Upper lobe of left lung (tissue), 6 donors: ENCODE data around the gene SCIMP. TPM values are rescaled to one million over a fixed set of nuclear protein-coding genes. Genes with fewer than 3 reads are reported as not detected.

Experiments used
- ATAC-seq, 2 donors: fragments of 200-7000 bp; cut with Tn5 transposase; one replicate each; pipeline ENCODE4 v1.9.1; 2022; ENCODE audit warnings: mild to moderate bottlenecking in 2 of 2, moderate library complexity in 2 of 2; ENCODE audit not compliant: low FRiP score in 2 of 2
- DNase-seq, 2 donors: peaks; one replicate each; pipeline ENCODE4 v3.0.0-alpha.2; 2019 to 2020
- H3K27ac ChIP-seq, 4 donors: fragments of 200-600 bp; sonication (generic); one replicate each; pipeline ENCODE4 v1.5.1; 2016 to 2019
- H3K27me3 ChIP-seq, 4 donors: fragments of 200-600 bp; sonication (generic); one replicate each; pipeline ENCODE4 v1.5.1; 2017 to 2019
- H3K36me3 ChIP-seq, 4 donors: fragments of 200-600 bp; sonication (generic); one replicate each; pipeline ENCODE4 v1.5.1; 2016 to 2019
- H3K4me1 ChIP-seq, 4 donors: fragments of 200-600 bp; sonication (generic); one replicate each; pipeline ENCODE4 v1.5.1; 2018 to 2019
- H3K4me3 ChIP-seq, 4 donors: fragments of 200-600 bp; sonication (generic); one replicate each; pipeline ENCODE4 v1.5.1; 2017 to 2019; ENCODE audit warnings: mild to moderate bottlenecking in 2 of 4, moderate library complexity in 1 of 4
- H3K9me3 ChIP-seq, 4 donors: fragments of 200-600 bp; sonication (generic); one replicate each; pipeline ENCODE4 v1.5.1; 2018 to 2019
- EP300 ChIP-seq, 4 donors: sonication (generic); formaldehyde crosslinking; IDR thresholded peaks; one replicate each; pipeline ENCODE4 v1.5.1; 2017; ENCODE audit warnings: antibody characterized with exemption in 4 of 4, control low read depth in 2 of 4
- POLR2A ChIP-seq, 4 donors: fragments of 450-650 bp; IDR thresholded peaks; one replicate each; pipeline ENCODE4 v1.5.1; 2016 to 2017; ENCODE audit warnings: antibody characterized with exemption in 4 of 4, mild to moderate bottlenecking in 2 of 4
- POLR2AphosphoS5 ChIP-seq, 2 donors: sonication (generic); formaldehyde crosslinking; IDR thresholded peaks; one replicate each; pipeline ENCODE4 v1.5.1; 2017; ENCODE audit warnings: antibody characterized with exemption in 2 of 2
- WGBS, 2 donors: methylation state at CpG; one replicate each; pipeline ENCODE4 v1.1.5; 2017 to 2018; 5-methylcytosine and 5-hydroxymethylcytosine counted together
- total RNA-seq, 6 donors: library from RNA; depleted of rRNA in 4 of 6; stranded (reverse); fragments of >200 nt in 4 of 6; gene quantifications; one replicate each; pipeline versions ENCODE4 v1.1.0 to v1.2.1, GENCODE V29; 2016 to 2021
- TF ChIP-seq, protein P1 (sequence below), 6 experiments: fragments of 450-650 bp in 4 of 6; fragments of 200-600 bp in 2 of 6; sonication (generic) in 2 of 6; IDR thresholded peaks; one replicate each; pipeline ENCODE4 v1.5.1; 2016 to 2019; ENCODE audit warnings: antibody characterized with exemption in 6 of 6
- donor health status: DM: no; HTN: no; CAD: no; lungs with moderate emphysema.
- donor health status: DM: no; HTN: yes; CAD: no; lungs with severe emphysema.

SCIMP gene
- total RNA-seq, 6 donors from 2014 or later: 6.3 to 30.6 (median 10.7) TPM

- Histone ChIP-seq H3K27me3 (no peaks in the 10 kb centered on the region), H3K36me3 (no peaks in the 10 kb centered on the region), H3K9me3 (no peaks in the 10 kb centered on the region), H3K4me1 (no peaks in the 10 kb centered on the region), H3K4me3 (no peak overlapping the region), H3K27ac (no peak overlapping the region)
- ATAC-seq (no peak), DNase-seq (no peak)
- WGBS, 2 donors: 86 to 88% methylated on average over 6 of the region's 6 CpGs
- TF ChIP-seq, protein P1, sequence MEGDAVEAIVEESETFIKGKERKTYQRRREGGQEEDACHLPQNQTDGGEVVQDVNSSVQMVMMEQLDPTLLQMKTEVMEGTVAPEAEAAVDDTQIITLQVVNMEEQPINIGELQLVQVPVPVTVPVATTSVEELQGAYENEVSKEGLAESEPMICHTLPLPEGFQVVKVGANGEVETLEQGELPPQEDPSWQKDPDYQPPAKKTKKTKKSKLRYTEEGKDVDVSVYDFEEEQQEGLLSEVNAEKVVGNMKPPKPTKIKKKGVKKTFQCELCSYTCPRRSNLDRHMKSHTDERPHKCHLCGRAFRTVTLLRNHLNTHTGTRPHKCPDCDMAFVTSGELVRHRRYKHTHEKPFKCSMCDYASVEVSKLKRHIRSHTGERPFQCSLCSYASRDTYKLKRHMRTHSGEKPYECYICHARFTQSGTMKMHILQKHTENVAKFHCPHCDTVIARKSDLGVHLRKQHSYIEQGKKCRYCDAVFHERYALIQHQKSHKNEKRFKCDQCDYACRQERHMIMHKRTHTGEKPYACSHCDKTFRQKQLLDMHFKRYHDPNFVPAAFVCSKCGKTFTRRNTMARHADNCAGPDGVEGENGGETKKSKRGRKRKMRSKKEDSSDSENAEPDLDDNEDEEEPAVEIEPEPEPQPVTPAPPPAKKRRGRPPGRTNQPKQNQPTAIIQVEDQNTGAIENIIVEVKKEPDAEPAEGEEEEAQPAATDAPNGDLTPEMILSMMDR (IDR thresholded peaks at IDR 0.05): no peak
Measured at GRCh38 chr17:5272322-5272721, 37.7 kb upstream of the SCIMP start.

GRCh38 chr17:5269241-5269960 lies 34.7 kb upstream of the SCIMP start:
- no peak for ATAC-seq
- no peaks in the 10 kb centered on the region for H3K4me1 ChIP-seq
- 81 to 90% methylated on average over 4 of the region's 4 CpGs for WGBS, 2 donors

GRCh38 chr17:5264893-5265292 lies 30.2 kb upstream of the SCIMP start:
- H3K4me1 ChIP-seq: no peaks in the 10 kb centered on the region
- H3K4me3 ChIP-seq: no peak overlapping the region
- no peaks in the 10 kb centered on the region for H3K36me3 ChIP-seq
- no peak for ATAC-seq
- DNase-seq: no peak
- H3K9me3 ChIP-seq: no peaks in the 10 kb centered on the region
- TF ChIP-seq, protein P1 (IDR thresholded peaks at IDR 0.05): no peak
- TF ChIP-seq EP300 (IDR thresholded peaks at IDR 0.05) (no peak), POLR2A (IDR thresholded peaks at IDR 0.05) (no peak), POLR2AphosphoS5 (IDR thresholded peaks at IDR 0.05) (no peak)
- H3K27me3 ChIP-seq: no peaks in the 10 kb centered on the region
- 81 to 85% methylated on average over 3 of the region's 3 CpGs for WGBS, 2 donors
- no peak overlapping the region for H3K27ac ChIP-seq

More at GRCh38 chr17:5269241-5269960, 34.7 kb upstream of the SCIMP start:
- Histone ChIP-seq H3K9me3 (no peaks in the 10 kb centered on the region), H3K36me3 (no peaks in the 10 kb centered on the region), H3K4me3 (no peak overlapping the region), H3K27ac (no peak overlapping the region), H3K27me3 (no peaks in the 10 kb centered on the region)
- no peak for DNase-seq
- TF ChIP-seq EP300 (IDR thresholded peaks at IDR 0.05): no peak
- no peak for TF ChIP-seq POLR2AphosphoS5 (IDR thresholded peaks at IDR 0.05)
- TF ChIP-seq, protein P1 (IDR thresholded peaks at IDR 0.05): no peak
- no peak for TF ChIP-seq POLR2A (IDR thresholded peaks at IDR 0.05)

GRCh38 chr17:5263441-5263840 lies 28.8 kb upstream of the SCIMP start:
- no peak overlapping the region for H3K4me3 ChIP-seq
- H3K4me1 ChIP-seq: no peaks in the 10 kb centered on the region
- WGBS, 2 donors: 90 to 95% methylated on average over 6 of the region's 6 CpGs
- no peaks in the 10 kb centered on the region for H3K36me3 ChIP-seq
- TF ChIP-seq POLR2A (IDR thresholded peaks at IDR 0.05): no peak
- TF ChIP-seq, protein P1 (IDR thresholded peaks at IDR 0.05): no peak
- TF ChIP-seq EP300 (IDR thresholded peaks at IDR 0.05): no peak
- TF ChIP-seq POLR2AphosphoS5 (IDR thresholded peaks at IDR 0.05): no peak
- H3K27me3 ChIP-seq: no peaks in the 10 kb centered on the region
- no peak for ATAC-seq
- no peak for DNase-seq
- no peaks in the 10 kb centered on the region for H3K9me3 ChIP-seq
- no peak overlapping the region for H3K27ac ChIP-seq

DNA sequence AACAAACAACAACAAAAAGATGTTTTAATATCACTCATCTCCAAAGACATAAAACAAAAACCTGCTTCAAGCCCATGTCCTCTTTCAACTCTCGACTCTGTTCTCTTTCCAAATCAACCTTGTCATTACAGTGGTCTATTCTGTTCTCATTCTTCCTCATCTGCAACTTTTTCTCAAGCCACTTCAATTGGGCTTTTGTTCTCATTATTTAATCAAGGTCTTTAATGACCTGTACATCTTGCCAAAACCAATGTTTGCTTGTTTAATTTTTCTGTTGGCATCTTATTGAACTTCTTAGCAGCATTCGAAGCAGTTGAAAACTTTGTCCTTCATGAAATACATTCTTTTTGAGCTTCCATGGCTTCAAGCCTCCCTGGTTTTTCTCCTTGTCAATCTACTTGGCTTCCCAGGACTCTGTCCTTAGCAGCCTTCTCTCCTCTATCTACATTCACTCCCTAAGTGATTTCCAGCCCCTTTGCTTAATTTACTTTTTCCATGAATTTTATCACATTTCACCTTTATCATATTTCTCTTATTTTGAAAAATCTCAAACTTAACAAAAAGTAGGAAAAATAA lies 27.8 kb upstream of the SCIMP start:
- H3K27ac ChIP-seq: no peak overlapping the region
- DNase-seq (no peak), ATAC-seq (no peak)
- no peaks in the 10 kb centered on the region for H3K27me3 ChIP-seq
- no peak overlapping the region for H3K4me3 ChIP-seq
- 53% methylated on average over 2 of the region's 2 CpGs for WGBS, 2 donors
- TF ChIP-seq, protein P1 (IDR thresholded peaks at IDR 0.05): no peak
- TF ChIP-seq EP300 (IDR thresholded peaks at IDR 0.05): no peak
- TF ChIP-seq POLR2AphosphoS5 (IDR thresholded peaks at IDR 0.05): no peak
- no peak for TF ChIP-seq POLR2A (IDR thresholded peaks at IDR 0.05)
- H3K9me3 ChIP-seq: no peaks in the 10 kb centered on the region
- H3K4me1 ChIP-seq: no peaks in the 10 kb centered on the region
- no peaks in the 10 kb centered on the region for H3K36me3 ChIP-seq
